Measurements from ENCODE around the gene GDF11.

Gene GDF11

DNA sequence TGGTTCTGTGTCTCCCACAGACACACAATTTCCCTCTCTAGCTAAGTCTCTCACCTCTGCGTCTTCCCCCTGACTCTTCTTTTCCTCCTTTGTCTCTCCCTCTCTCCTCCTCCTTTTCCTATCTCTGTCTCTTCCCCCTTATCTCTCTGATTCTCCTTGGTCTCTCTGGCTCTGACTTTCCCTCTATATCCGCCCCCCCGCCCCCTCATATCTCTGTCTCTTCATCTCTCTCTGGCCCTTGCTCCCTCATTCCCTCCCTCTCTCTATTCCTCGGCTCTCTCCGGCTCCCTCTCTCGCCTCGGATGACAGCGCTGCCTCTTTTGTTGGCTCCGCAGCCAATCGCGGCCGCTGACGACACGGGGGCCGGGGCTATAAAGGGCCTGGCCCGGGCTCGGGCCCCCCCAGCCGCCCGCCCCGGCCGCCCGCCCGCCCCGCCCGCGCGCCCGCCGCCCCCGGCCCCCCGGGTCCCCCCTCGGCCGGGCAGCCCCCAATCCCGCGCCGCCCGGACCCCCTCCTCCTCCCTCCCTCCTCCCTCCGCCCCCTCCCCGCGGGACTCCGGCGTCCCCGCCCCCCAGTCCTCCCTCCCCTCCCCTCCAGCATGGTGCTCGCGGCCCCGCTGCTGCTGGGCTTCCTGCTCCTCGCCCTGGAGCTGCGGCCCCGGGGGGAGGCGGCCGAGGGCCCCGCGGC, at the start of gene GDF11:
TSS of gene GDF11 (plus strand) at position 404 of the 687 bp plus-strand sequence. CDS start at position 599, 195 bp downstream.
- peak; percentile 93 for DNase-seq

DNA sequence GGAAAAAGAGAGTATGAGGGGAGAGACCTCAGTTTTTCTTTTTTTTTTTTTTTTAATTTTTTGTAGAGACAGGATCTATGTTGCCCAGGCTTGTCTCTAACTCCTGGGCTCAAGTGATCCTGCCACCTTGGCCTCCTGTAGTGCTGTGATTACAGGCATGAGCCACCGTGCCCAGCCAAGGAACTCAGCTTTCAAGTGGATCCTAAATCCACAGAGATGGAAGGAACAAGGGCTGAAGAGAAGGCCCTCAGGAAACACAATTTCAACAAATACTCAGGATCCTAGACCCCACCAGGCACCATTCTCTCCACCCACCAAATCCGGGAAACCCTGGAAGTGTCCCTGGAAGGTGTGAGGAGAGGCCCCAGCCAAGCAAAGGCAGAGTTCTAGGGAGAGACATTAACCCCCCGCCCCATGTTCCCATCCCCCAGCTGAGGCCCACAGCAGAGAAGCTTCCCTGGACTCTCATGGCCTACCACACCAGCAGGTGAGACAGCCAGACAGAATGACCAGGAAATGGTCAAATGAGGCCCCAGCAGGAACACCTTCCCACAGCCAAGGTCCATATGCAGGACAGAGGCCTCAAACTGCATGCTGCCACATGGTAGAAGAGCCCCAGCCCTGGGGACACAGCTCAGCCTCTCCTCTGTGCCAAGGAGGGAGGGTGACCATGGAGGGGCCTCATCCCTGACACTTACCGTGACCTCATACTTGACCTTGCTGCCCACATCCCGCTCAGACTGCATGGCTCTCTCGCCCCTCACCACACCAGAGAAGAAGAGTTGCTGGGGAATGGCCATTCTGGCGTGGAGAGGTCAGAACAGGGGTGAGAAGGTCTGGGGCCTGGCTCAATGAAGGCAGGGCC, 49.4 kb upstream of the GDF11 start:
- DNase-seq = peak; percentile 43

DNA sequence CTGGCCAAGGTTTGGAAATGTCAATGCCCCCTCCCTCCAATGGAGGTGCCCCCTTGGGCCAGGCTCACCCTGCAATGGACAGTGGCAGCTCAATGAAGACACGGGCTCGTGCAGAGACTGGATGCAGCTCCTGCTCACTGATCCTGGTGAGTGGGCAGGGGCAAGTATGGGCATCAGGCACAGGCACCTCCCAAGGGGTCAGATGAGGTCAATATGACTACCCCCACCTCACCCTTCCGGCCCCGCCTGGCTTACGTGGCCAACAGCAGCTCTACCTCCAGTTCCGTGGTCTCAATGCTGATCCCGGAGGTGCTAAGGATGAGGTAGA, 48.8 kb upstream of the GDF11 start:
- peak; percentile 48 for DNase-seq

- DNase-seq = no peak
Observed at GRCh38 chr12:55694651-55695050, 48.3 kb upstream of the GDF11 start.

- DNase-seq = peak; percentile 48
Observed at GRCh38 chr12:55695349-55695748, 47.6 kb upstream of the GDF11 start.

DNA sequence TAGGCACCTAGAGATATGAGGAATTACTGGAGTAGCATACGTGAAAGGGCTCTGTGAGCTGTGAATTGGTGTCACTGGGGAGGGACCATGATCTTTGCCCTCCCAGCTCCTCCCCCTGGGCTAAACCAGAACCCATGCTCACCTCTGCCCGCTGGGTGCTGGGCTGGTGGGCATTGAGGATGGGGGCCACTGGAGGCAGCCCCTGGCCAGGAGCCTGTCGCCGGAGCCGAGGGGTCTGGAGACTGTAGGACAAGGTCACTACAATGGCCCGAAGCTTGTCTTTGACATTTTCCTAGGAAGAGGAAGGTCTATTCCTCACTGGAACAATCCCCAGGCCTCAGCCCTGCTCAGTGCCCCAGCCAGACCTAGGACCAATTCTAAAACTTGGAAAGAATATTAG, 46.8 kb upstream of the GDF11 start:
- no peak for DNase-seq

- DNase-seq = peak; percentile 49
Observed at GRCh38 chr12:55696796-55697462, 46.0 kb upstream of the GDF11 start.

GRCh38 chr12:55697686-55698085, 45.2 kb upstream of the GDF11 start:
- peak; percentile 47 for DNase-seq

GRCh38 chr12:55698241-55698955, 44.5 kb upstream of the GDF11 start:
- no peak for DNase-seq

- DNase-seq = no peak
Observed at GRCh38 chr12:55698965-55699364, 44.0 kb upstream of the GDF11 start.

- no peak for DNase-seq
Observed at GRCh38 chr12:55699471-55700055, 43.4 kb upstream of the GDF11 start.

GRCh38 chr12:55700255-55701018, 42.5 kb upstream of the GDF11 start:
- DNase-seq = no peak

DNA sequence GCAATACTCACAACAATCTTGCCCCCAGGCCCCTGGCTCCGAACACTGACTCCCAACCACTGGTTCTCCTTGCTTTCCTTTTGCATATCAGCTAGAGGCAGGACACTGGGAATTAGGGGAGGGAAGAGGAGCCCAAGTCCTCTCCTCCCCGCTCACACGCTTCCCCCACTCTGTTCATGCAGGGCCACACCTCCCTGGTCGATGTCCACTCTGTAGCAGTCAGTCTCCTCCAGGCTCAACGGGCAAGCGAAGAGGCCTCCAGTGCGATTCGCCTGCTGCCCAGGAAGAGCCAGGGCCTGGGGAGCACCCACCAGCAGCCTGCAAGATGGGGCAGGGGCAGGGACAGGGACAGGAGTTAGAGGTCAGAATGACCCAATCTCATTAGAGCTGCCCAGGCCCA, 40.1 kb upstream of the GDF11 start:
- no peak for DNase-seq

GRCh38 chr12:55703288-55703687, 39.6 kb upstream of the GDF11 start:
- DNase-seq = no peak

DNA sequence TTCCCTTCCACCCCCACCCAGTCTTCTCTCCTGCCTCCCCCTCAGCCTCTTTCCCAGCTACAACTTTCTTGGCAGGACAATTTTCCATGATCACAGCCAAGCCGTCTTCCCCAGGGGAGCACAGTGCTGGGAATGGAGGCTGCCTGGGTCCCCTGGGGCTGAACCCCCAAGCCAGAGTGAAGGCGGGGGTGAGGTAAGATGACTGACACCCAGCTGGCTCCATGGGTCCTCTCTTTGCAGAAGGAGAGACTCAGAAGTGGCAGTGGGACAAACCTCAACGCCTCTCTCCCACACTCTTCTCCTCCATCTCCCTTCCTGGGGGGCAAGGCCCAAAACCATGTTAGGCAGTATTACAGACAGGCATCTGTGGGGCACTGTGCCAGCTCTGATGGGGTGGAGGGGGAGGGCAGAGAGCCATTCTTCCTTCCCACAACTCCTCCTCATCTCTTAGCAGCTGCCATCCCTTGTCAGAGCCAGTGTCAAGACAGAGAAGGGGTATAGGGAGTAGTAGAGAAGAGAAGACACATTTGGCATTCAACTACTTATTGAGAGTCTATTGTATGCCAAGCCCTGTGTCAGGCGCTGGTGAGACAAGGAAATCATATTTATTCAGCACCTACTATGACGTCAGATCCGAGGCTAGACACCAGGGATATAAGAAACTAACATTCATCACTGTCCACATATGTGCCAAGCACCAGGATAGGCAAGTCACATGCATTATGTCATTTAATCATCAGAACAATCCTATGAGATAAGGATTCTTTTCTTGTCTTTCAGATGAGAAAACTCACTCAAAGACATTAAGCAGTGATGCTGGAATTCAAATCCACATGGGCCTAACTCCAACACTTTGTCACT, 38.8 kb upstream of the GDF11 start:
- DNase-seq = no peak

DNA sequence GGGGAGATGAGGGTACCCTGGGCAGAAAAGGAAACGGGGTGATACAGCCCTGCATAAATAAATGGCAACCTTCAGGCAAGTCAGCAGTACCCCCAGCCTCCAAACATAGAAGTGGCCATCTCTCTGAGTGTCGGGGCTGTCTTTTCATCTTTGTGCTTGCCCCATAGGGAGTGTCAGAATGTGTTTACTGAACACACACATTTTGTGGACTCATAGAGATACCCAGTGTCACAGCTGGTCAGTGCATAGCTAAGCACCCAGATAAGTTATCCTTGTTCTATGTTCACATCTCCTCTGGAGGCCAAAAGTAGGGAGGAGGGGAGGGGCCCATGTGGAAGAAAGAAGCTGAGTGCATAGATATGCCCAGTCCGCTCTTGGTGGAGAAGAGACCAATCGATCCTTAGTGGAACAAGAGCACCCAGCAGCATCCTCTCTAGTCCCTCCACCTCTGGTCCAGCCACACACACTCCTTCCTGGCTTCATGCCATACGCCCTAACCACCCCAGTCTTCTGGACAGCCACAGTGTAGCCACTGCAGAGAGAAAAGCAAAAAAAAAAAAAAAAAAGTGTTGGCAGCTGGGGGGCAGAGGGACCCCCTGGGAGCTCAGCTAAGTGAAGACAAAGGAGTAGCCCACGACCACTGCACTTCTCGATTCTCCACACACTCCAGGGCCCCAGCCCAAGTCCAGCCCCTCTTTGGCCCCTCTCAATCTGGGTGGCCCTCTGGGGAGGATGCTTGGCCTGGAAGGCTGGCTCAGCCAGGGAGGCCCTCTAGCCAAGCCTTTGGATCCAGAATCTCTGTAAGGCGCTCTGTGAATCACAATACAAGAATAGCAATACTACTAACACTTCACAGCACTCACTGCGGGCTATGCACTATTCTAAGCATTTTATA, 37.9 kb upstream of the GDF11 start:
- DNase-seq = no peak

- DNase-seq = no peak
Observed at GRCh38 chr12:55705782-55706402, 37.0 kb upstream of the GDF11 start.

DNA sequence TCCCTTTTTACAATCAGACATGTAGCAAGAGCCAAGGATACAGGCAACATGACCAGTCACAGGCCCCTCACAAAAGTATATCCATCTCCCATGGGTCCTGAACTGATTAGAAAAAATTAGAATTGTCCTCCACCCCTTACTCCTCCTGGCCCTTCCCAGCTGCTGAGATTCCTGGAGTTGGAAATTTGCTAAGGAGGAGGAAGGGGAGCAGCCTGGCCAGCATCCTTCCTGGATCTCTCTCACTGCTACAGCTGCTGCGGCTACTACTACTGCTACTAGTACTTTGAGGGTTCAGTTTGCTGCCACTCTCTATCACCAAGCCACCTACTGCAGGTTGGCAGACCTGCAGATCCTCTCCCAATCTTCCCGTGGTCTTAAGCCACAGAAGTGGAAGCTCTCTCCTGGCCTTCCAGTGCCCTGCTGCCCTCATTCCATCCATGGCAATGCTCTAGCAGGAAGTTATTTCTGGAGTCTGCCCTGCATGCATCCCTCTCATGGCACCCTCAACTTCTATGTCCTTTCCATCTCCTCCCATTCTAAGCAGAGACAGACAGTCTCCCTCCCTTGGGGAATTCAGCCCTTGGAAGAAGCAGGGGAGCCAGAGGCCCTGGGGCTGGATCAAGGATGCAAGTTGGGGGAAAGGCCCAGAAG, 36.2 kb upstream of the GDF11 start:
- DNase-seq = no peak

DNA sequence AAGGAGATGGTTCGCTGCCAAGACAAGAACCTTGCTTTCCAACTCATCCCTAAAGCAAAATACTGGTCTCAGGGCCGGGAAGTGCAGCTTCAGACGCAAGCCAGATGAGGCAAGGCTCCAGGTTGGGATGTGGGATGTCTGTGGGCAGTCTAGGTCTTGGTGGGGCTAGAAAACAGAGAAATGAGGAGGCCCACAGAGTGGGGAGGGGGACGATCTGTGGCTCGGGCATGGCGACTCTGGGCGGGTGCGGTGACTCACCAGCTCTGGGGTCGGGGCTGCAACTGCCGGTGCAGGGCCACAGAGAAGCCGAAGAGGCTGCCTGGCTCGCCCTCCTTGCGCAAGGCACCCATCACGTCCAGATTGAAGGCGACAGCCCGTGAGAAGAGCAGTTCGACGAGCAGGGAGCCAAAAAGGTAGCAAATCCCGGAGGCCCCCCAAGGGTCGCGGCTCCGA, 35.7 kb upstream of the GDF11 start:
- DNase-seq = peak; percentile 84
